ENCODE data around the gene SF3A2.

Gene SF3A2

DNA sequence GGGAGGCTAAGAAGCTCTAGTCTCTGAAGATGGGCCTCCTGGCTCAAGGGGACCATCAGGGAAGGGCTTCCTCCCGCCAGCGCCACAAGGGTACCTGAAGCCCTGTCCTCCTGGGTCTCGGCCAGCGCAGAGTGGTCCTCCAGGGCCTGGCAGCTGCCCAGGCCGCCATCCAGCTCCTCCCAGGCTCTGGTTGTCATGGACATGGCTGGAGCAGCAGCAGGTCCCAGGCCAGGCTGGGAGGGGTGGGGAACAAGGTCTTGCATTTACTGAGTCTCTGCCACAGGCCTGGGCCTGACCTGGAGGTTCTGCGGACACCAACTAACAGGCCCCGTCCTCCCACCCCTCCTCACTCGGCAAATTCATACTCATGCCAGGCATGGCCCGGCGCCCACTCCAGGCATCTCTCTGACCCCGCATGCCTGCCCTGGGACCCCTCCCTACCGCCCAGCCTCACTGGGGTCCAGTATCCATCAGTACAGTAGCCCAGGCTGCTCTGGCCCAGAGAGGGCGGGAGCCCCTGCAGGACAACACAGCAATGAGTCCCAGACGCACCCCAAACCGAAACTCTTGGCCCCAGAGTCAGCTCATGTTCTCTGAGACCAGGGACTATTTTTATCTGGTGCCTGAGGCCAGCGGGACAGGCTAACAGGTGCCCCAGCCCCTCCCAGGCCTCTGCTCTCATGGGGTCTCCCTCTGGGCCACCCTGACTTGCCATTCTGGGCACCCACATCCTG, 18.7 kb downstream of the SF3A2 start:
- no peaks in the 10 kb centered on the region for H4K20me1 ChIP-seq (ENCODE audit: insufficient read depth, low read length, poor library complexity, severe bottlenecking)
- H3K9me2 ChIP-seq (replicated peaks; ENCODE audit: low read depth, low read length), result no peaks in the 10 kb centered on the region
- no peaks in the 10 kb centered on the region for H3K9me3 ChIP-seq (ENCODE audit: insufficient read depth, low read depth, low read length)
- no peaks in the 10 kb centered on the region for H3K4me1 ChIP-seq (ENCODE audit: insufficient read depth, low read length, poor library complexity, severe bottlenecking)
- no peak overlapping the region for H3K4me2 ChIP-seq (ENCODE audit: low read depth, low read length, poor library complexity, severe bottlenecking)
- no peaks in the 10 kb centered on the region for H3K79me2 ChIP-seq (ENCODE audit: insufficient read depth, low read length)
- H3K9ac ChIP-seq (ENCODE audit: low read depth, low read length, poor library complexity, severe bottlenecking), result no peak overlapping the region
- H3K27me3 ChIP-seq (ENCODE audit: insufficient read depth, low read length, poor library complexity, severe bottlenecking), result no peaks in the 10 kb centered on the region
- H3K4me3 ChIP-seq (ENCODE audit: low read length, poor library complexity, severe bottlenecking), result no peak overlapping the region
- no peak overlapping the region for H2AFZ ChIP-seq (ENCODE audit: low read length)
- no peak for TF ChIP-seq EZH2phosphoT487 (IDR thresholded peaks at IDR 0.05; ENCODE audit: borderline replicate concordance)
- TF ChIP-seq, protein P1, sequence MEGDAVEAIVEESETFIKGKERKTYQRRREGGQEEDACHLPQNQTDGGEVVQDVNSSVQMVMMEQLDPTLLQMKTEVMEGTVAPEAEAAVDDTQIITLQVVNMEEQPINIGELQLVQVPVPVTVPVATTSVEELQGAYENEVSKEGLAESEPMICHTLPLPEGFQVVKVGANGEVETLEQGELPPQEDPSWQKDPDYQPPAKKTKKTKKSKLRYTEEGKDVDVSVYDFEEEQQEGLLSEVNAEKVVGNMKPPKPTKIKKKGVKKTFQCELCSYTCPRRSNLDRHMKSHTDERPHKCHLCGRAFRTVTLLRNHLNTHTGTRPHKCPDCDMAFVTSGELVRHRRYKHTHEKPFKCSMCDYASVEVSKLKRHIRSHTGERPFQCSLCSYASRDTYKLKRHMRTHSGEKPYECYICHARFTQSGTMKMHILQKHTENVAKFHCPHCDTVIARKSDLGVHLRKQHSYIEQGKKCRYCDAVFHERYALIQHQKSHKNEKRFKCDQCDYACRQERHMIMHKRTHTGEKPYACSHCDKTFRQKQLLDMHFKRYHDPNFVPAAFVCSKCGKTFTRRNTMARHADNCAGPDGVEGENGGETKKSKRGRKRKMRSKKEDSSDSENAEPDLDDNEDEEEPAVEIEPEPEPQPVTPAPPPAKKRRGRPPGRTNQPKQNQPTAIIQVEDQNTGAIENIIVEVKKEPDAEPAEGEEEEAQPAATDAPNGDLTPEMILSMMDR (conservative IDR thresholded peaks at IDR 0.05; ENCODE audit: low read length), result no peak
- H3K36me3 ChIP-seq (ENCODE audit: insufficient read depth, low read length), result peaks cover under 1% of the 10 kb centered on the region; the same call in 1 of the 2 replicates
- H3F3A ChIP-seq (ENCODE audit: low read depth), result no peaks in the 10 kb centered on the region

DNA sequence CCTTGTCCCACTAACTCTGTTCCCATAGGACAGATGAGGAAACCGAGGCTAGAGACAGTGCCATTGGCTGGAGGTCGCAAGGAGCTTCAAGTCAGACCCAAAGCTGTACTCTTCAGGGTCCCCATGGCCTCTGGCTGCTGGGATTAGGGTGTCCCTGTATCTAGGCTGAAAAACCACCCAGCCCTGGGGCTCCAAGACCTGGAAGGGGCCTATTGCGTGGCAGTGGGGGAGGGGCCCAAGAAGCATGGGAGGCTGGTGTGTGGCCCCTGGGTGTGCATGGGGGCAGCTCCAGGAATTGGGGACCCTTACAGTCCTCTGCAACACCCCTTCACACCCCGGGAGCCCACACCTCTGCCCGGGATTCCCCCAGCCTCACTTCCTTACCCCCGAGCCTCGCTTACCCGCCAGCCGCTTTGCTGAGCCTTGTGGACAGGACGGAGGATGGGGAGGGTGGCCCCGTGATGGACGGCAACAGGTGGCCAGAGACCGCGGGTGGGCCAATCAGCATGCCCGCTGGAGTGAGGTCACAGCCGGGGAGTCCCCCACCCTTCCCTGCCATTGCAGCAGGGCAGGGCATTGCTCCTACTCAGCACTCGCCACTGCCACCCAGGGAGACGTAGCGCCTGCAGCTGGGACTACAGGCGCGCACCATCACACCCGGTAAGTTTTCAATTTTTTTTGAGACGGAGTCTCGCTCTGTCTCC, 19.5 kb downstream of the SF3A2 start, which contains the start of gene JSRP1:
JSRP1 (minus strand) TSS at position 436 of the 704 bp plus-strand sequence. CDS start 1,103 bp downstream, outside the sequence.
- H3K9ac ChIP-seq (ENCODE audit: low read depth, low read length, poor library complexity, severe bottlenecking), result no peak within 1 kb of the TSS
- H2AFZ ChIP-seq (ENCODE audit: low read length), result no peak within 1 kb of the TSS
- H3K27me3 ChIP-seq (ENCODE audit: insufficient read depth, low read length, poor library complexity, severe bottlenecking), result no peaks in the 10 kb centered on the region
- H3K4me1 ChIP-seq (ENCODE audit: insufficient read depth, low read length, poor library complexity, severe bottlenecking), result no peaks in the 10 kb centered on the region
- H4K20me1 ChIP-seq (ENCODE audit: insufficient read depth, low read length, poor library complexity, severe bottlenecking), result no peaks in the 10 kb centered on the region
- no peaks in the 10 kb centered on the region for H3K9me2 ChIP-seq (replicated peaks; ENCODE audit: low read depth, low read length)
- TF ChIP-seq EZH2phosphoT487 (IDR thresholded peaks at IDR 0.05; ENCODE audit: borderline replicate concordance), result no peak
- TF ChIP-seq, protein P1 (conservative IDR thresholded peaks at IDR 0.05; ENCODE audit: low read length), result no peak
- no peaks in the 10 kb centered on the region for H3K79me2 ChIP-seq (ENCODE audit: insufficient read depth, low read length)
- no peak within 1 kb of the TSS for H3K4me3 ChIP-seq (ENCODE audit: low read length, poor library complexity, severe bottlenecking)
- H3K36me3 ChIP-seq (ENCODE audit: insufficient read depth, low read length), result no peaks in the 10 kb centered on the region
- no peaks in the 10 kb centered on the region for H3F3A ChIP-seq (ENCODE audit: low read depth)
- no peak within 1 kb of the TSS for H3K4me2 ChIP-seq (ENCODE audit: low read depth, low read length, poor library complexity, severe bottlenecking)
- H3K9me3 ChIP-seq (ENCODE audit: insufficient read depth, low read depth, low read length), result no peaks in the 10 kb centered on the region

DNA sequence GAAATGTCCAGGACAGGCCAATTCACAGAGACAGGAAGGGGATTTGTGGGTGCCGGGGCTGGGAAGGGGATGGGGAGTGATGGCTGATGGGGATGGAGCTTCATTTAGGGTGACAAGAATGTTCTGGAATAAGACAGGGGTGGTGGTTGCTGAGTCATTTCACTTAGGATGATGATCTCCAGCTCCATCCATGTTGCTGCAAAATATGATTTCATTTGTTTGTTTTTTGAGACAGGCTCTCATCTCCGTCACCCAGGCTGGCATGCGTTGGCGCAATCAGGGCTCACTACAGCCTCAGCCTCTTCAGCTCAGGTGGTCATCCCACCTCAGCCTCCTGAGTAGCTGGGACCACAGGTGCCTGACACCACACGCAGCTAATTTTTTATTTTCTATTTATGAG, 22.7 kb downstream of the SF3A2 start:
- H3K9me3 ChIP-seq (ENCODE audit: insufficient read depth, low read depth, low read length), result no peaks in the 10 kb centered on the region
- no peak overlapping the region for H2AFZ ChIP-seq (ENCODE audit: low read length)
- H3K9me2 ChIP-seq (replicated peaks; ENCODE audit: low read depth, low read length), result no peaks in the 10 kb centered on the region
- no peaks in the 10 kb centered on the region for H3K79me2 ChIP-seq (ENCODE audit: insufficient read depth, low read length)
- TF ChIP-seq, protein P1 (conservative IDR thresholded peaks at IDR 0.05; ENCODE audit: low read length), result no peak
- no peak for TF ChIP-seq EZH2phosphoT487 (IDR thresholded peaks at IDR 0.05; ENCODE audit: borderline replicate concordance)
- no peaks in the 10 kb centered on the region for H3F3A ChIP-seq (ENCODE audit: low read depth)
- no peaks in the 10 kb centered on the region for H3K27me3 ChIP-seq (ENCODE audit: insufficient read depth, low read length, poor library complexity, severe bottlenecking)
- H3K4me1 ChIP-seq (ENCODE audit: insufficient read depth, low read length, poor library complexity, severe bottlenecking), result no peaks in the 10 kb centered on the region
- no peaks in the 10 kb centered on the region for H3K36me3 ChIP-seq (ENCODE audit: insufficient read depth, low read length)
- no peak overlapping the region for H3K9ac ChIP-seq (ENCODE audit: low read depth, low read length, poor library complexity, severe bottlenecking)
- no peak overlapping the region for H3K4me2 ChIP-seq (ENCODE audit: low read depth, low read length, poor library complexity, severe bottlenecking)
- H3K4me3 ChIP-seq (ENCODE audit: low read length, poor library complexity, severe bottlenecking), result no peak overlapping the region
- no peaks in the 10 kb centered on the region for H4K20me1 ChIP-seq (ENCODE audit: insufficient read depth, low read length, poor library complexity, severe bottlenecking)
